Measurements from ENCODE around the gene CCNG2. TPM values are rescaled to one million over a fixed set of nuclear protein-coding genes. Genes with fewer than 3 reads are reported as not detected.

Gene CCNG2
- total RNA-seq, 1 experiment from 2014 or later: 23.5 TPM

GRCh38 chr4:77157859-77158486, 966 bp downstream of the CCNG2 start:
- no peaks in the 10 kb centered on the region for H3K27me3 Mint-ChIP-seq (ENCODE audit: insufficient read depth, unreplicated experiment)
- peak; percentile 85 for DNase-seq (ENCODE audit: unreplicated experiment)
- no peaks in the 10 kb centered on the region for H3K9me3 Mint-ChIP-seq (ENCODE audit: unreplicated experiment)
- H3K4me1 Mint-ChIP-seq (ENCODE audit: insufficient read depth, unreplicated experiment): peaks cover 21% of the 10 kb centered on the region
- no TSS peak for BruUV-seq (replicated peaks)
- intact Hi-C loops (cut with micrococcal nuclease): loop anchor here (2.0 to 5.0 kb wide), 4 partner anchors 45 to 206 kb away; no protein-coding TSS in a partner anchor
- CTCF ChIA-PET: interaction anchor here (0.8 to 2.1 kb wide), 2 partner anchors 62 to 94 kb away, joined by 4 to 9 read pairs; no protein-coding TSS in a partner anchor
- peak overlapping the region; percentile 98 for H3K27ac Mint-ChIP-seq (ENCODE audit: low read depth, unreplicated experiment)
- H3K4me3 Mint-ChIP-seq (ENCODE audit: unreplicated experiment): peak overlapping the region; percentile 94
- TF ChIP-seq CTCF (IDR thresholded peaks at IDR 0.05; ENCODE audit: unreplicated experiment): no peak
- peaks cover 43% of the 10 kb centered on the region for H3K36me3 Mint-ChIP-seq (ENCODE audit: insufficient read depth, unreplicated experiment)
- POLR2A ChIA-PET: interaction anchor here (0.8 to 15.7 kb wide), 21 partner anchors 11 to 1644 kb away, joined by 3 to 248 read pairs (median 5); partner anchors contain the start of genes CCNI, RCHY1, SHROOM3 and THAP6

- ChIA-PET CTCF (interaction anchor here (0.6 to 2.1 kb wide), 4 partner anchors 63 to 187 kb away, joined by 4 to 9 read pairs (median 4); no protein-coding TSS in a partner anchor), POLR2A (interaction anchor here (0.8 to 15.7 kb wide), 19 partner anchors 11 to 1644 kb away, joined by 3 to 248 read pairs (median 6); partner anchors contain the start of genes CCNI, RCHY1 and THAP6)
- no TSS peak for BruUV-seq (replicated peaks)
- peak; percentile 47 for DNase-seq (ENCODE audit: unreplicated experiment)
- Mint-ChIP-seq H3K27me3 (ENCODE audit: insufficient read depth, unreplicated experiment) (no peaks in the 10 kb centered on the region), H3K4me3 (ENCODE audit: unreplicated experiment) (peak overlapping the region; percentile 94), H3K36me3 (ENCODE audit: insufficient read depth, unreplicated experiment) (peaks cover 48% of the 10 kb centered on the region), H3K9me3 (ENCODE audit: unreplicated experiment) (no peaks in the 10 kb centered on the region), H3K4me1 (ENCODE audit: insufficient read depth, unreplicated experiment) (peaks cover 26% of the 10 kb centered on the region), H3K27ac (ENCODE audit: low read depth, unreplicated experiment) (peak overlapping the region; percentile 98)
- intact Hi-C loops (cut with micrococcal nuclease): loop anchor here (2.0 to 5.0 kb wide), 3 partner anchors 44 to 206 kb away; no protein-coding TSS in a partner anchor
- TF ChIP-seq CTCF (IDR thresholded peaks at IDR 0.05; ENCODE audit: unreplicated experiment): no peak
Measured at GRCh38 chr4:77158487-77158861, 1.5 kb downstream of the CCNG2 start.

DNA sequence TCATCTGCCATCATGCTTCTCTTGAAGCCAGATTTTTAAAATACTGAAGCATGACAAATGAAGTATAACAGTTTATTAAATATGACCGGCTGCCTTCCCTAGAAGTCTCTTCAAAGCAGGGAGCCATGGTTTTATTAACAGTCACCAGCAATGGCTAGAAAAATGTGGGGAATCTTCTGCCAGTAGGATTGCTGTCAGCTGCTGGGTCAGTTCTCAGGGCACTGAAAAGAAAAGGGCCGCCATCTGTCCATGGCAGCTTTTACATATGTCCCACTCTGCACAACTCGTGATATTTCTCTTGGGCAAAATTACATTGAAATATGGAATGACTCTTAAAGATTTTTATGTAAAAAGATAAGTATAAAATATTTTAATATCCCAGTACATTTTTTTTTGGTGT, 2.8 kb downstream of the CCNG2 start:
- CTCF ChIA-PET: interaction anchor here (0.6 to 2.1 kb wide), 8 partner anchors 22 to 530 kb away, joined by 3 to 9 read pairs (median 4); no protein-coding TSS in a partner anchor
- no peaks in the 10 kb centered on the region for H3K27me3 Mint-ChIP-seq (ENCODE audit: insufficient read depth, unreplicated experiment)
- POLR2A ChIA-PET: interaction anchor here (0.6 to 15.7 kb wide), 13 partner anchors 14 to 477 kb away, joined by 3 to 248 read pairs (median 3); partner anchors contain the start of gene CCNI
- peak overlapping the region; percentile 94 for H3K4me3 Mint-ChIP-seq (ENCODE audit: unreplicated experiment)
- H3K9me3 Mint-ChIP-seq (ENCODE audit: unreplicated experiment): no peaks in the 10 kb centered on the region
- no TSS peak for BruUV-seq (replicated peaks)
- peaks cover 26% of the 10 kb centered on the region for H3K4me1 Mint-ChIP-seq (ENCODE audit: insufficient read depth, unreplicated experiment)
- TF ChIP-seq CTCF (IDR thresholded peaks at IDR 0.05; ENCODE audit: unreplicated experiment): no peak
- DNase-seq (ENCODE audit: unreplicated experiment): no peak
- intact Hi-C loops (cut with micrococcal nuclease): loop anchor here (2.0 to 5.0 kb wide), 3 partner anchors 43 to 208 kb away; no protein-coding TSS in a partner anchor
- H3K27ac Mint-ChIP-seq (ENCODE audit: low read depth, unreplicated experiment): peak overlapping the region; percentile 50
- H3K36me3 Mint-ChIP-seq (ENCODE audit: insufficient read depth, unreplicated experiment): peaks cover 61% of the 10 kb centered on the region

- POLR2A ChIA-PET: interaction anchor here (0.7 to 15.7 kb wide), 4 partner anchors 8 to 452 kb away, joined by 3 to 248 read pairs (median 8); no protein-coding TSS in a partner anchor
- Mint-ChIP-seq H3K36me3 (ENCODE audit: insufficient read depth, unreplicated experiment) (peaks cover 89% of the 10 kb centered on the region), H3K9me3 (ENCODE audit: unreplicated experiment) (no peaks in the 10 kb centered on the region), H3K27ac (ENCODE audit: low read depth, unreplicated experiment) (no peak overlapping the region), H3K27me3 (ENCODE audit: insufficient read depth, unreplicated experiment) (no peaks in the 10 kb centered on the region), H3K4me3 (ENCODE audit: unreplicated experiment) (no peak overlapping the region), H3K4me1 (ENCODE audit: insufficient read depth, unreplicated experiment) (peaks cover 10% of the 10 kb centered on the region)
- intact Hi-C loops (cut with micrococcal nuclease): no loop called here
- CTCF ChIA-PET: interaction anchor here (0.7 to 2.1 kb wide), 6 partner anchors 14 to 145 kb away, joined by 3 to 9 read pairs (median 4); no protein-coding TSS in a partner anchor
- no TSS peak for BruUV-seq (replicated peaks)
- DNase-seq (ENCODE audit: unreplicated experiment): no peak
- no peak for TF ChIP-seq CTCF (IDR thresholded peaks at IDR 0.05; ENCODE audit: unreplicated experiment)
Measured at GRCh38 chr4:77163641-77164040, 6.6 kb downstream of the CCNG2 start.

Data from MCF 10A (cell line).